NK-92 treated with Interleukin-12 subunit alpha and Interleukin-12 subunit beta, amount 100 ng/mL, for 24 hours (cell line): ENCODE data around the gene EIF4B.

Source experiments
- DNase-seq: peaks from one replicate; lab custom pipeline; 2025; lab: John Stamatoyannopoulos, UW

Gene EIF4B

GRCh38 chr12:53044896-53045695 lies 38.8 kb downstream of the EIF4B start:
- DNase-seq = no peak

- DNase-seq = no peak
Measured at GRCh38 chr12:53045696-53046045, 39.4 kb downstream of the EIF4B start.

GRCh38 chr12:53046655-53047220 lies 40.5 kb downstream of the EIF4B start:
- DNase-seq = no peak

- DNase-seq = no peak
Measured at GRCh38 chr12:53047221-53048032, 41.2 kb downstream of the EIF4B start.

- DNase-seq = no peak
Measured at GRCh38 chr12:53048033-53048779, 42.0 kb downstream of the EIF4B start.

GRCh38 chr12:53048780-53049401 lies 42.6 kb downstream of the EIF4B start:
- DNase-seq = no peak

- DNase-seq = no peak
Measured at GRCh38 chr12:53049571-53050318, 43.5 kb downstream of the EIF4B start, which contains the start of gene TNS2. Gene TNS2 (plus strand): TSS chr12:53050065. CDS start chr12:53050186, 121 bp downstream.

- no peak for DNase-seq
Measured at GRCh38 chr12:53050426-53051057, 44.3 kb downstream of the EIF4B start.

GRCh38 chr12:53051058-53051880 lies 45.0 kb downstream of the EIF4B start:
- no peak for DNase-seq

GRCh38 chr12:53051881-53052412 lies 45.7 kb downstream of the EIF4B start:
- no peak for DNase-seq

GRCh38 chr12:53052419-53053217 lies 46.4 kb downstream of the EIF4B start:
- no peak for DNase-seq

- peak; percentile 7 for DNase-seq
Measured at GRCh38 chr12:53053218-53054111, 47.2 kb downstream of the EIF4B start.

- DNase-seq = peak; percentile 31
Measured at GRCh38 chr12:53054112-53054878, 48.0 kb downstream of the EIF4B start.

- no peak for DNase-seq
Measured at GRCh38 chr12:53055471-53056266, 49.4 kb downstream of the EIF4B start.

- DNase-seq = no peak
Measured at GRCh38 chr12:53056296-53056695, 50.0 kb downstream of the EIF4B start.

- DNase-seq = no peak
Measured at GRCh38 chr12:53056901-53057300, 50.6 kb downstream of the EIF4B start.
